Keratinocyte (primary cell): ENCODE results near the gene ZER1. TPM values are rescaled to one million over a fixed set of nuclear protein-coding genes. Genes with fewer than 3 reads are reported as not detected.

Source experiments
- DNase-seq: peaks from one replicate; pipeline ENCODE4 v3.0.0-alpha.2; 2011; ENCODE audit warnings: low read depth, missing footprints, low spot score
- FAIRE-seq: peaks from 2 replicates; lab custom pipeline; 2011; peaks lifted over from hg19 to GRCh38; lab: Jason Lieb, UNC
- H2AFZ ChIP-seq: 2 replicates; pipeline ENCODE4 v1.6.0; 2012; ENCODE audit warnings: low read length, control low read depth, inconsistent platforms; ENCODE audit not compliant: control insufficient read depth
- H3K27ac ChIP-seq: 2 replicates; pipeline ENCODE4 v1.5.1; 2011; ENCODE audit warnings: low read length; ENCODE audit not compliant: control insufficient read depth, insufficient read depth
- H3K27me3 ChIP-seq: 3 replicates; pipeline ENCODE4 v1.6.0; 2011; ENCODE audit warnings: low read length; ENCODE audit not compliant: control insufficient read depth, insufficient read depth; ENCODE audit errors: extremely low read depth
- H3K36me3 ChIP-seq, 2 experiments: 2 replicates in 1 of 2; 3 replicates in 1 of 2; pipeline ENCODE4 v1.5.1; 2011; ENCODE audit warnings: low read length in 2 of 2, mild to moderate bottlenecking in 1 of 2; ENCODE audit not compliant: control insufficient read depth in 2 of 2, insufficient read depth in 2 of 2; ENCODE audit errors: extremely low read depth in 1 of 2
- H3K4me1 ChIP-seq: 3 replicates; pipeline ENCODE4 v1.5.1; 2011; ENCODE audit warnings: low read length; ENCODE audit not compliant: control insufficient read depth, insufficient read depth; ENCODE audit errors: extremely low read depth
- H3K4me2 ChIP-seq: 3 replicates; pipeline ENCODE4 v1.6.0; 2011; ENCODE audit warnings: low read depth, low read length; ENCODE audit not compliant: control insufficient read depth, insufficient read depth; ENCODE audit errors: extremely low read depth
- H3K4me3 ChIP-seq, 3 experiments: fragments of 200-600 bp in 1 of 3; sonication (generic) in 1 of 3; 2 replicates in 2 of 3; 3 replicates in 1 of 3; pipeline ENCODE4 v1.5.1; 2011 to 2016; ENCODE audit warnings: low read length in 3 of 3, mild to moderate bottlenecking in 3 of 3, control low read depth in 2 of 3, inconsistent platforms in 1 of 3, low read depth in 1 of 3, mixed read lengths in 1 of 3, mixed run types in 1 of 3, moderate library complexity in 1 of 3; ENCODE audit not compliant: control insufficient read depth in 2 of 3, insufficient read depth in 2 of 3; ENCODE audit errors: extremely low read depth in 1 of 3
- H3K79me2 ChIP-seq: 2 replicates; pipeline ENCODE4 v1.6.0; 2012; ENCODE audit warnings: low read length; ENCODE audit not compliant: control insufficient read depth, insufficient read depth
- H3K9ac ChIP-seq: 3 replicates; pipeline ENCODE4 v1.6.0; 2011; ENCODE audit warnings: low read length; ENCODE audit not compliant: control insufficient read depth, insufficient read depth; ENCODE audit errors: extremely low read depth
- H3K9me1 ChIP-seq: 3 replicates; pipeline ENCODE4 v1.6.0; 2011; ENCODE audit warnings: low read length; ENCODE audit not compliant: control insufficient read depth, insufficient read depth; ENCODE audit errors: extremely low read depth
- H3K9me3 ChIP-seq: 2 replicates; pipeline ENCODE4 v1.5.1; 2012; ENCODE audit warnings: low read depth, low read length; ENCODE audit not compliant: control insufficient read depth
- H4K20me1 ChIP-seq: 3 replicates; pipeline ENCODE4 v1.6.0; 2011; ENCODE audit warnings: low read length; ENCODE audit not compliant: control insufficient read depth, insufficient read depth; ENCODE audit errors: extremely low read depth
- EZH2 ChIP-seq: IDR thresholded peaks from one replicate; pipeline ENCODE4 v1.6.1; 2012; ENCODE audit warnings: inconsistent platforms, mild to moderate bottlenecking, low read length, moderate library complexity
- dilution Hi-C: fragments of 300-500 bp; cut with MboI; formaldehyde crosslinking; loops from one replicate; pipeline ENCODE4 v1.7.0; 2020; ENCODE audit warnings: low sequenced_read_pairs; ENCODE audit not compliant: extremely low pct_ligation_motif_present
- polyA plus RNA-seq, 5 experiments: library from polyadenylated mRNA; depleted of rRNA in 3 of 5; stranded (reverse) in 3 of 5; stranded (forward) in 1 of 5; unstranded in 1 of 5; fragments of >200 nt; gene quantifications; 1 replicate in 1 of 5; 2 replicates in 3 of 5; 3 replicates in 1 of 5; pipeline versions ENCODE4 v1.2.1 to v1.2.3, GENCODE V29; 2011 to 2012; ENCODE audit warnings: missing spikeins in 2 of 5, low read depth in 1 of 5, low replicate concordance in 1 of 5
- TF ChIP-seq, protein P1 (sequence below), 3 experiments: IDR thresholded peaks in 1 of 3; conservative IDR thresholded peaks in 1 of 3; optimal IDR thresholded peaks in 1 of 3; 2 replicates in 2 of 3; 3 replicates in 1 of 3; pipeline versions ENCODE3 to v1.5.1; 2011; ENCODE audit warnings: low read length in 3 of 3, mild to moderate bottlenecking in 3 of 3, moderate library complexity in 2 of 3, control low read depth in 1 of 3, inconsistent platforms in 1 of 3; ENCODE audit not compliant: insufficient read depth in 2 of 3; ENCODE audit errors: extremely low read depth in 1 of 3

The ZER1 gene
- polyA plus RNA-seq, 1 donor (not counting 4 experiments of a cell fraction or from before 2014, with no cell fraction given): 14.9 TPM

DNA sequence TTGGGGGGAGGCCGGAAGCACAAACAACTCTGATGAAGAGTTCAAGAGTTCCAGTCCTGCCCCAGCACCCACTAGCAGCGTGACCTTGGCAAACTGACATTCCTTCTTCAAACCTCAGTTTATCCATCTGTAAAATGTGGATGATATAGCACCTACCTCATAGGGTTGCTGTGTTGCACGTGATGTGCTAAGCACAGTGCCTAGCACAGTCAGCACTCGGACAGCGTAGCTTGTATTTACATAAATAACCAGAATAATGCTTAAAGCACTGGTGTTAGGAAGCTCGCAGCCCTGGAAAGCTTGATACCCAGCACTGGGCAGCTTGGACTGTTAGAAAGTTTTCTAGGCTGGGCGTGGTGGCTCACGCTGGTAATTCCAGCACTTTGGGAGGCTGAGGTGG lies 64.3 kb downstream of the ZER1 start:
- H2AFZ ChIP-seq: no peak overlapping the region
- no peaks in the 10 kb centered on the region for H3K36me3 ChIP-seq
- no peaks in the 10 kb centered on the region for H3K9me3 ChIP-seq
- no peak overlapping the region for H3K27ac ChIP-seq
- dilution Hi-C loops: no loop called here
- H3K9me1 ChIP-seq: no peaks in the 10 kb centered on the region
- TF ChIP-seq, protein P1, sequence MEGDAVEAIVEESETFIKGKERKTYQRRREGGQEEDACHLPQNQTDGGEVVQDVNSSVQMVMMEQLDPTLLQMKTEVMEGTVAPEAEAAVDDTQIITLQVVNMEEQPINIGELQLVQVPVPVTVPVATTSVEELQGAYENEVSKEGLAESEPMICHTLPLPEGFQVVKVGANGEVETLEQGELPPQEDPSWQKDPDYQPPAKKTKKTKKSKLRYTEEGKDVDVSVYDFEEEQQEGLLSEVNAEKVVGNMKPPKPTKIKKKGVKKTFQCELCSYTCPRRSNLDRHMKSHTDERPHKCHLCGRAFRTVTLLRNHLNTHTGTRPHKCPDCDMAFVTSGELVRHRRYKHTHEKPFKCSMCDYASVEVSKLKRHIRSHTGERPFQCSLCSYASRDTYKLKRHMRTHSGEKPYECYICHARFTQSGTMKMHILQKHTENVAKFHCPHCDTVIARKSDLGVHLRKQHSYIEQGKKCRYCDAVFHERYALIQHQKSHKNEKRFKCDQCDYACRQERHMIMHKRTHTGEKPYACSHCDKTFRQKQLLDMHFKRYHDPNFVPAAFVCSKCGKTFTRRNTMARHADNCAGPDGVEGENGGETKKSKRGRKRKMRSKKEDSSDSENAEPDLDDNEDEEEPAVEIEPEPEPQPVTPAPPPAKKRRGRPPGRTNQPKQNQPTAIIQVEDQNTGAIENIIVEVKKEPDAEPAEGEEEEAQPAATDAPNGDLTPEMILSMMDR (optimal IDR thresholded peaks at IDR 0.05 in 1 of 3, IDR thresholded peaks at IDR 0.05 in 1 of 3, conservative IDR thresholded peaks at IDR 0.05 in 1 of 3; ENCODE audit: extremely low read depth in 1 of 3, insufficient read depth in 2 of 3, low read length in 3 of 3): no peak
- no peak for TF ChIP-seq EZH2
- FAIRE-seq: no peak
- no peaks in the 10 kb centered on the region for H4K20me1 ChIP-seq
- no peaks in the 10 kb centered on the region for H3K4me1 ChIP-seq
- no peaks in the 10 kb centered on the region for H3K27me3 ChIP-seq
- no peak overlapping the region for H3K4me3 ChIP-seq
- H3K9ac ChIP-seq: no peak overlapping the region
- no peak for DNase-seq
- H3K4me2 ChIP-seq: no peak overlapping the region
- no peaks in the 10 kb centered on the region for H3K79me2 ChIP-seq

- TF ChIP-seq, protein P1 (optimal IDR thresholded peaks at IDR 0.05 in 1 of 3, IDR thresholded peaks at IDR 0.05 in 1 of 3, conservative IDR thresholded peaks at IDR 0.05 in 1 of 3; ENCODE audit: extremely low read depth in 1 of 3, insufficient read depth in 2 of 3, low read length in 3 of 3): no peak
- no peak for TF ChIP-seq EZH2
- FAIRE-seq (no peak), DNase-seq (no peak)
- H3K36me3 ChIP-seq: no peaks in the 10 kb centered on the region
- no peaks in the 10 kb centered on the region for H3K9me3 ChIP-seq
- no peak overlapping the region for H3K27ac ChIP-seq
- H4K20me1 ChIP-seq: no peaks in the 10 kb centered on the region
- H3K4me3 ChIP-seq: no peak overlapping the region
- no peak overlapping the region for H2AFZ ChIP-seq
- H3K9ac ChIP-seq: no peak overlapping the region
- H3K9me1 ChIP-seq: no peaks in the 10 kb centered on the region
- H3K27me3 ChIP-seq: no peaks in the 10 kb centered on the region
- H3K4me2 ChIP-seq: no peak overlapping the region
- no peaks in the 10 kb centered on the region for H3K4me1 ChIP-seq
- dilution Hi-C loops: no loop called here
- H3K79me2 ChIP-seq: no peaks in the 10 kb centered on the region
Measured at GRCh38 chr9:128706671-128707381, 64.9 kb downstream of the ZER1 start.
